Measurements from ENCODE around the gene MNDA.

The MNDA gene

GRCh38 chr1:158830904-158831507, at the start of gene MNDA:
Gene MNDA, plus strand, starts transcription at chr1:158831351. Its CDS starts 10,803 bp downstream, at chr1:158842154.
- peak; percentile 25 for DNase-seq

GRCh38 chr1:158793604-158794003, 37.5 kb upstream of the MNDA start:
- DNase-seq, result peak; percentile 46

GRCh38 chr1:158794247-158794646, 36.9 kb upstream of the MNDA start:
- no peak for DNase-seq

GRCh38 chr1:158798531-158798930, 32.6 kb upstream of the MNDA start:
- no peak for DNase-seq

- DNase-seq, result no peak
Measured at GRCh38 chr1:158799689-158800088, 31.5 kb upstream of the MNDA start.

- DNase-seq, result no peak
Measured at GRCh38 chr1:158800526-158800925, 30.6 kb upstream of the MNDA start.

GRCh38 chr1:158801396-158801795, 29.8 kb upstream of the MNDA start:
- no peak for DNase-seq

GRCh38 chr1:158803678-158804077, 27.5 kb upstream of the MNDA start:
- no peak for DNase-seq

GRCh38 chr1:158806916-158807536, 24.1 kb upstream of the MNDA start:
- DNase-seq, result no peak

- no peak for DNase-seq
Measured at GRCh38 chr1:158809256-158809655, 21.9 kb upstream of the MNDA start.

- DNase-seq, result no peak
Measured at GRCh38 chr1:158809862-158810261, 21.3 kb upstream of the MNDA start.

GRCh38 chr1:158810311-158810710, 20.8 kb upstream of the MNDA start:
- DNase-seq, result no peak

GRCh38 chr1:158812336-158812735, 18.8 kb upstream of the MNDA start:
- no peak for DNase-seq

GRCh38 chr1:158813164-158813563, 18.0 kb upstream of the MNDA start:
- DNase-seq, result no peak

- no peak for DNase-seq
Measured at GRCh38 chr1:158814970-158815369, 16.2 kb upstream of the MNDA start.

- no peak for DNase-seq
Measured at GRCh38 chr1:158818560-158818959, 12.6 kb upstream of the MNDA start.

GRCh38 chr1:158818975-158819431, 12.1 kb upstream of the MNDA start:
- no peak for DNase-seq

GRCh38 chr1:158819461-158820443, 11.4 kb upstream of the MNDA start:
- DNase-seq, result peak; percentile 44

- DNase-seq, result no peak
Measured at GRCh38 chr1:158821723-158822122, 9.4 kb upstream of the MNDA start.

- no peak for DNase-seq
Measured at GRCh38 chr1:158830074-158830677, 975 bp upstream of the MNDA start.

GRCh38 chr1:158833264-158833663, 2.1 kb downstream of the MNDA start:
- no peak for DNase-seq

GRCh38 chr1:158836038-158836437, 4.9 kb downstream of the MNDA start:
- DNase-seq, result no peak

GRCh38 chr1:158838660-158839059, 7.5 kb downstream of the MNDA start:
- DNase-seq, result no peak

Measured in CD4-positive, alpha-beta T cell treated with Interleukin-21 for 1 hour (primary cell).